H1 (cell line): ENCODE measurements around the gene OSBPL5. TPM values are rescaled to one million over a fixed set of nuclear protein-coding genes. Genes with fewer than 3 reads are reported as not detected.

Experiments used
- CTCF ChIA-PET: fragments of 300-600 bp; sonication (Branson Sonifier 250); formaldehyde crosslinking; loops from one replicate; lab custom pipeline; 2021; ENCODE audit not compliant: partially characterized antibody; lab: Charles Lee
- POLR2A ChIA-PET: fragments of 300-600 bp; sonication (Branson Sonifier 250); formaldehyde crosslinking; loops from one replicate; lab custom pipeline; 2021; ENCODE audit warnings: inconsistent platforms; ENCODE audit not compliant: partially characterized antibody; lab: Charles Lee
- DNase-seq, 2 experiments: peaks; one replicate each; pipeline versions ENCODE4 v3.0.0 to v3.0.0-alpha.2; 2010 to 2022; ENCODE audit warnings: low spot score in 2 of 2, low read depth in 1 of 2, mixed read lengths in 1 of 2
- FAIRE-seq: peaks from 2 replicates; lab custom pipeline; 2011; peaks lifted over from hg19 to GRCh38; lab: Jason Lieb, UNC
- H2AFZ ChIP-seq: 2 replicates; pipeline ENCODE4 v1.8.1; 2012; ENCODE audit warnings: low read length, inconsistent platforms
- H2AK5ac ChIP-seq: 2 replicates; pipeline ENCODE4 v1.6.1; 2013; ENCODE audit warnings: low read depth, low read length
- H2BK120ac ChIP-seq: replicated peaks from 2 replicates; pipeline ENCODE3; 2013; ENCODE audit warnings: low read depth, low read length, inconsistent platforms
- H2BK12ac ChIP-seq: 2 replicates; pipeline ENCODE4 v1.6.1; 2013; ENCODE audit warnings: low read depth, low read length
- H2BK15ac ChIP-seq: 2 replicates; pipeline ENCODE4 v1.6.1; 2013; ENCODE audit warnings: low read length
- H2BK20ac ChIP-seq: 2 replicates; pipeline ENCODE4 v1.6.1; 2013; ENCODE audit warnings: low read length
- H2BK5ac ChIP-seq: 2 replicates; pipeline ENCODE4 v1.6.1; 2013; ENCODE audit warnings: low read depth, low read length
- H3K14ac ChIP-seq: 2 replicates; pipeline ENCODE4 v1.6.1; 2013; ENCODE audit warnings: inconsistent platforms; ENCODE audit not compliant: insufficient read length
- H3K18ac ChIP-seq: 2 replicates; pipeline ENCODE4 v1.6.1; 2013; ENCODE audit warnings: low read length; ENCODE audit errors: extremely low read depth
- H3K23ac ChIP-seq: 2 replicates; pipeline ENCODE4 v1.6.1; 2013; ENCODE audit warnings: inconsistent platforms; ENCODE audit not compliant: insufficient read length
- H3K23me2 ChIP-seq: 2 replicates; pipeline ENCODE4 v1.6.1; 2013; ENCODE audit warnings: low read depth, low read length
- H3K27ac ChIP-seq: 2 replicates; pipeline ENCODE4 v1.6.1; 2011; ENCODE audit warnings: low read depth, low read length, inconsistent platforms
- H3K27me3 ChIP-seq, 4 experiments: replicated peaks in 1 of 4; 1 replicate in 1 of 4; 2 replicates in 3 of 4; pipeline versions ENCODE4 v1.6.1 to v1.8.1; 2011 to 2013; ENCODE audit warnings: low read length in 3 of 4, mild to moderate bottlenecking in 3 of 4, inconsistent platforms in 2 of 4, mixed read lengths in 2 of 4, moderate library complexity in 1 of 4; ENCODE audit not compliant: control insufficient read depth in 3 of 4, insufficient read depth in 3 of 4; ENCODE audit errors: extremely low read depth in 1 of 4
- H3K36me3 ChIP-seq, 4 experiments: 2 replicates each; pipeline versions ENCODE4 v1.6.1 to v1.8.1; 2011 to 2013; ENCODE audit warnings: mild to moderate bottlenecking in 4 of 4, low read length in 3 of 4, moderate library complexity in 2 of 4, control low read depth in 1 of 4, inconsistent platforms in 1 of 4; ENCODE audit not compliant: insufficient read depth in 4 of 4, control insufficient read depth in 2 of 4
- H3K4ac ChIP-seq: replicated peaks from 2 replicates; pipeline ENCODE3; 2013; ENCODE audit warnings: low read length, low read depth, mixed read lengths, inconsistent platforms; ENCODE audit not compliant: insufficient read length
- H3K4me1 ChIP-seq, 4 experiments: replicated peaks in 1 of 4; 1 replicate in 1 of 4; 2 replicates in 3 of 4; pipeline versions ENCODE4 v1.6.1 to v1.8.1; 2011 to 2013; ENCODE audit warnings: low read length in 3 of 4, inconsistent platforms in 2 of 4, mixed read lengths in 1 of 4; ENCODE audit not compliant: insufficient read depth in 4 of 4, control insufficient read depth in 3 of 4
- H3K4me2 ChIP-seq, 2 experiments: 2 replicates each; pipeline versions ENCODE4 v1.6.1 to v1.8.1; 2011 to 2013; ENCODE audit warnings: low read depth in 2 of 2, low read length in 2 of 2, control low read depth in 1 of 2, inconsistent platforms in 1 of 2, mild to moderate bottlenecking in 1 of 2; ENCODE audit not compliant: insufficient read depth in 1 of 2
- H3K4me3 ChIP-seq, 4 experiments: fragments of 200-600, 300-600 bp in 1 of 4; sonication (generic), shearing (Covaris generic), sonication (Bioruptor Twin) in 1 of 4; 2 replicates each; pipeline versions ENCODE4 v1.5.1 to v1.8.1; 2011 to 2016; ENCODE audit warnings: low read length in 4 of 4, low read depth in 3 of 4, control low read depth in 2 of 4, inconsistent platforms in 2 of 4, mild to moderate bottlenecking in 2 of 4, mixed read lengths in 1 of 4, moderate library complexity in 1 of 4; ENCODE audit not compliant: insufficient read depth in 2 of 4; ENCODE audit errors: extremely low read depth in 1 of 4
- H3K56ac ChIP-seq: replicated peaks from 2 replicates; pipeline ENCODE3; 2013; ENCODE audit warnings: low read depth, mild to moderate bottlenecking, mixed read lengths, low read length, inconsistent platforms; ENCODE audit not compliant: insufficient read length
- H3K79me1 ChIP-seq: 2 replicates; pipeline ENCODE4 v1.6.1; 2013; ENCODE audit warnings: low read depth, low read length, control low read depth
- H3K79me2 ChIP-seq, 2 experiments: 2 replicates each; pipeline versions ENCODE4 v1.6.1 to v1.8.1; 2012 to 2013; ENCODE audit warnings: low read length in 2 of 2, mild to moderate bottlenecking in 2 of 2, inconsistent platforms in 1 of 2; ENCODE audit not compliant: insufficient read depth in 2 of 2, control insufficient read depth in 1 of 2
- H3K9ac ChIP-seq, 4 experiments: replicated peaks in 1 of 4; 1 replicate in 1 of 4; 2 replicates in 3 of 4; pipeline versions ENCODE4 v1.6.1 to v1.8.1; 2011 to 2013; ENCODE audit warnings: low read depth in 3 of 4, low read length in 3 of 4, control low read depth in 2 of 4, mild to moderate bottlenecking in 2 of 4, moderate library complexity in 2 of 4, inconsistent platforms in 1 of 4; ENCODE audit errors: extremely low read depth in 1 of 4
- H3K9me3 ChIP-seq, 2 experiments: 2 replicates each; pipeline versions ENCODE4 v1.6.1 to v1.8.1; 2012 to 2013; ENCODE audit warnings: mild to moderate bottlenecking in 2 of 2, moderate library complexity in 2 of 2, control low read depth in 1 of 2, inconsistent platforms in 1 of 2, low read depth in 1 of 2, low read length in 1 of 2, mixed read lengths in 1 of 2; ENCODE audit not compliant: insufficient read depth in 2 of 2
- H4K20me1 ChIP-seq, 2 experiments: replicated peaks in 1 of 2; 2 replicates each; pipeline versions ENCODE3 to v1.8.1; 2011 to 2013; ENCODE audit warnings: inconsistent platforms in 2 of 2, low read length in 2 of 2, mild to moderate bottlenecking in 1 of 2; ENCODE audit not compliant: insufficient read depth in 2 of 2, control insufficient read depth in 1 of 2
- H4K5ac ChIP-seq: 2 replicates; pipeline ENCODE4 v1.6.1; 2013; ENCODE audit warnings: low read length, low read depth, mixed read lengths, inconsistent platforms; ENCODE audit not compliant: insufficient read length
- H4K8ac ChIP-seq: 2 replicates; pipeline ENCODE4 v1.8.0; 2013; ENCODE audit warnings: mild to moderate bottlenecking, moderate library complexity, low read length, inconsistent platforms; ENCODE audit not compliant: insufficient read depth; ENCODE audit errors: extremely low read depth
- H4K91ac ChIP-seq: replicated peaks from 2 replicates; pipeline ENCODE3; 2013; ENCODE audit warnings: low read length, mixed read lengths, inconsistent platforms; ENCODE audit not compliant: insufficient read length
- SIN3A ChIP-seq, 2 experiments: IDR thresholded peaks in 1 of 2; conservative IDR thresholded peaks in 1 of 2; 2 replicates each; pipeline ENCODE4 v1.6.1; 2011 to 2012; ENCODE audit warnings: low read length in 2 of 2, improper control_type of control experiment in 1 of 2, low read depth in 1 of 2, mild to moderate bottlenecking in 1 of 2
- whole genome bisulfite sequencing, 2 experiments: shearing (Covaris generic) in 1 of 2; methylation state at CpG; one replicate each; pipeline versions ENCODE4 v1.1.6 to v1.1.7; 2013 to 2015; ENCODE audit warnings: low lambda C conversion rate in 2 of 2, mixed read lengths in 2 of 2, inconsistent platforms in 1 of 2, low coverage in 1 of 2, missing lambda C conversion rate in 1 of 2; ENCODE audit not compliant: insufficient replicate concordance in 2 of 2, insufficient coverage in 1 of 2, insufficient read length in 1 of 2; ENCODE audit errors: extremely low coverage in 1 of 2, missing lambda C conversion rate in 1 of 2; 5-methylcytosine and 5-hydroxymethylcytosine counted together
- polyA plus RNA-seq, 7 experiments: library from polyadenylated mRNA; depleted of rRNA in 3 of 7; stranded (reverse) in 5 of 7; unstranded in 2 of 7; fragments of >200 nt in 5 of 7; fragments of 200-250 nt in 2 of 7; gene quantifications; 1 replicate in 5 of 7; 2 replicates in 1 of 7; 4 replicates in 1 of 7; pipeline versions ENCODE4 v1.2.1 to v1.2.3, GENCODE V29; 2011 to 2013; ENCODE audit warnings: missing spikeins in 2 of 7, mixed read lengths in 2 of 7
- total RNA-seq: library from RNA; stranded (reverse); fragmentation: NEBNext Ultra II Directional; extraction: Animal tissue kit (Norgen Biotek cat#: 25700); gene quantifications from 2 replicates; pipeline ENCODE4 v1.2.1, GENCODE V29; 2021

Gene OSBPL5
- total and polyA plus RNA-seq, 2 of the 8 experiments (the other 6 are each of a cell fraction or from before 2014, with no cell fraction given), result 3.4 to 9.9 TPM

- no peak overlapping the region for H4K5ac ChIP-seq
- H3K4me3 ChIP-seq, result no peak overlapping the region
- H3K36me3 ChIP-seq, result no peaks in the 10 kb centered on the region; a peak in 1 of 8 replicates
- no peak overlapping the region for H2AFZ ChIP-seq
- no peak overlapping the region for H4K8ac ChIP-seq
- peaks cover 0 to 6% of the 10 kb centered on the region in 2 experiments; a peak in 2 of 4 replicates for H3K9me3 ChIP-seq
- no peak overlapping the region for H3K56ac ChIP-seq
- no peak overlapping the region for H3K9ac ChIP-seq
- ChIA-PET CTCF (interaction anchor here (1.0 to 2.5 kb wide), 7 partner anchors 12 to 111 kb away, joined by 3 to 8 read pairs (median 4); no protein-coding TSS in a partner anchor), POLR2A (interaction anchor here (1.2 kb wide), 1 partner anchor 11 kb away, joined by 3 read pairs; no protein-coding TSS in a partner anchor)
- 92% methylated on average over 19 of the region's 19 CpGs; no CpG with 5 or more reads in 1 of the 2 experiments for WGBS, 2 experiments
- H2BK12ac ChIP-seq, result no peak overlapping the region
- H3K4me1 ChIP-seq, result no peaks in the 10 kb centered on the region; a peak in 1 of 7 replicates
- H2BK120ac ChIP-seq, result no peak overlapping the region
- H2AK5ac ChIP-seq, result no peak overlapping the region
- no peak overlapping the region for H2BK20ac ChIP-seq
- DNase-seq (no peak), FAIRE-seq (no peak)
- H3K23me2 ChIP-seq, result no peaks in the 10 kb centered on the region
- no peak overlapping the region for H3K4ac ChIP-seq
- no peak overlapping the region; the same call in 1 of the 2 replicates for H3K27ac ChIP-seq
- no peaks in the 10 kb centered on the region for H3K79me1 ChIP-seq
- H3K23ac ChIP-seq, result no peak overlapping the region
- no peaks in the 10 kb centered on the region for H3K79me2 ChIP-seq
- H2BK15ac ChIP-seq, result no peak overlapping the region
- TF ChIP-seq SIN3A (conservative IDR thresholded peaks at IDR 0.05 in 1 of 2, IDR thresholded peaks at IDR 0.05 in 1 of 2; ENCODE audit: low read depth in 1 of 2, low read length in 2 of 2), result no peak
- H3K14ac ChIP-seq, result no peak overlapping the region
- no peak overlapping the region for H3K4me2 ChIP-seq
- H3K18ac ChIP-seq, result no peak overlapping the region
- H2BK5ac ChIP-seq, result no peak overlapping the region
- H4K20me1 ChIP-seq, result no peaks in the 10 kb centered on the region
- H3K27me3 ChIP-seq, result no peaks in the 10 kb centered on the region
- H4K91ac ChIP-seq, result no peak overlapping the region
Measured at GRCh38 chr11:3123761-3124733, 41.1 kb downstream of the OSBPL5 start.
